HG02870 (cell line): ENCODE measurements around the gene BAIAP2L2.
"Not testable (repeated sequence)": the region's sequence is repeated elsewhere in the genome, so short reads cannot be mapped to it uniquely, and the experiment has no call there.

Source experiments
- ATAC-seq: cut with Tn5 transposase; IDR thresholded peaks from one replicate; pipeline ENCODE4 v1.9.1; 2021; ENCODE audit warnings: mild to moderate bottlenecking, moderate library complexity; ENCODE audit not compliant: unreplicated experiment

The BAIAP2L2 gene

GRCh38 chr22:38082986-38083710 is 27.3 kb downstream of the BAIAP2L2 start:
- ATAC-seq: no peak

GRCh38 chr22:38081941-38082828 is 28.3 kb downstream of the BAIAP2L2 start:
- no peak for ATAC-seq

GRCh38 chr22:38081636-38081940 is 28.9 kb downstream of the BAIAP2L2 start:
- ATAC-seq: no peak

DNA sequence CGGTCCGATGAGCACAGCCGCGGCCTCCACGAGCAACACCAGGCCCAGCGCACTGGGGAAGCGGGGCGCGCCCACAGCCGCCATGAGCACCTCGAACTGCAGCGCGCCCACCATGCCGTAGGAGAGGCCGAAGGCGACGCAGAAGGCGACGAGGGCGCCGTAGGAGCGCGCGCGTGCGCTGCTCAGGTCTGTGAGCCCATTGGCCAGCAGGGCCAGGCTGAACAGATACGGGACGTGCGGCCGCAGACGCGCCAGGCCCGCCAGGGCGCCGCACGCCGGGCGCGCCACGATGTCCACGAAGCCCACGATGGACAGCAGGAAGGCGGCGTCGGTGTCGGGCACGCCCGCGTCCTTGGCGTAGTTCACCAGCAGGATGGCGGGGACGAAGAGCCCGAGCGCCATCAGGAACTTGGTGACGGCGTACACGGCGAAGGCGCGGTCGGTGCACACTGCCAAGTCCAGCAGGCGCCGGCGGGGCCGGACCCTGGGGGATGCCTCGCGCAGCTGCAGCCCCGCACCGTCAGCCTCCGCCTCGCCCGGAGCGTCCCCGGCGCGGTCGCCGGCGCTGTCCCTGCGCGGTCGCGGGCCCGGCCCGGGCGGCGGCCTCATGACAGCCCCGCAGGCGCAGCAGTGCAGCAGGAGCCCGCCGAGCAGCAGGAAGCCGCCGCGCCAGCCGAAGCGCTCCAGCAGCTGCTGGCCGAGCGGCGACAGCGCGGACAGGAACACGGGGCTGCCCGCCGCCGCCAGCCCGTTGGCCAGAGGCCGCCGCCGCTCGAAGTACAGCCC is 29.4 kb downstream of the BAIAP2L2 start:
- ATAC-seq: no peak

DNA sequence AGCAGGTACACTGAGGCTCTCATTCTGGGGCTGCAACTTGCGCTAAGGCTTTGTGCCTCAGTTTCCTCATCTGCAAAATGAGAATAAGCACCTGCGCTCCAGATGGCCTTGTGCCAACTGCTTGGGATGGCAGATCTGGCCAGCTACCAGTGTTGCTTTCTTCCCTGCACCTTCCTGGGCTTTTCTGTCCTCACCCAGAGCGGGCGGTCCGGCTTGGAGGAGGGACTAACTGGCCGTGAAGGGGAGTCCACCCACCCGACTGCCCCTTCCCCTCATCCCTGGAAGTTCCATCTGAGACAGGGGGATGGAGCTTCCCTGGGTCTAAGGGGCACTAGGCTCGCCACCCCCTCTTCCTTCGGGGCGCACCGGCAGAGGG is 30.0 kb downstream of the BAIAP2L2 start:
- no peak for ATAC-seq

DNA sequence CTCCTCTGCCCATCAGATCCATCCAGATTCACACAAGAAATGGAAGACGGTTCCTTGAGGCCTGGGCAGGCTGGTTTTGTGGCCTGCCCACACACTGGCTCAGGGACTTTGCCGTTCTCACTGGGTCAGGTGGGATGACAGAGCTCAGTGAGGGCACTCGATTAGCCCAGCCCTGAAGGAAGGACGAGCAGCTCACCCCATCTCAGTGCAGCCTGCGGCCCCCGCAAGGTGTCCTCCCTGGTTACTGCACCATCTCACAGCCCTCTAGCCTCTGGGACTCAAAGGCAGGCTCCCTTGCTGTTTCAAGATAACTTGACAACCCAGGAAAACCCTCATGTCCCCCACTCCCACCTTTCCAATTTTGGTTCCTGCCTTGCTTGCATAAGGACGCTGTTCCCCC is 30.7 kb downstream of the BAIAP2L2 start:
- ATAC-seq: no peak

GRCh38 chr22:38079208-38079607 is 31.3 kb downstream of the BAIAP2L2 start:
- not testable (repeated sequence) for ATAC-seq

DNA sequence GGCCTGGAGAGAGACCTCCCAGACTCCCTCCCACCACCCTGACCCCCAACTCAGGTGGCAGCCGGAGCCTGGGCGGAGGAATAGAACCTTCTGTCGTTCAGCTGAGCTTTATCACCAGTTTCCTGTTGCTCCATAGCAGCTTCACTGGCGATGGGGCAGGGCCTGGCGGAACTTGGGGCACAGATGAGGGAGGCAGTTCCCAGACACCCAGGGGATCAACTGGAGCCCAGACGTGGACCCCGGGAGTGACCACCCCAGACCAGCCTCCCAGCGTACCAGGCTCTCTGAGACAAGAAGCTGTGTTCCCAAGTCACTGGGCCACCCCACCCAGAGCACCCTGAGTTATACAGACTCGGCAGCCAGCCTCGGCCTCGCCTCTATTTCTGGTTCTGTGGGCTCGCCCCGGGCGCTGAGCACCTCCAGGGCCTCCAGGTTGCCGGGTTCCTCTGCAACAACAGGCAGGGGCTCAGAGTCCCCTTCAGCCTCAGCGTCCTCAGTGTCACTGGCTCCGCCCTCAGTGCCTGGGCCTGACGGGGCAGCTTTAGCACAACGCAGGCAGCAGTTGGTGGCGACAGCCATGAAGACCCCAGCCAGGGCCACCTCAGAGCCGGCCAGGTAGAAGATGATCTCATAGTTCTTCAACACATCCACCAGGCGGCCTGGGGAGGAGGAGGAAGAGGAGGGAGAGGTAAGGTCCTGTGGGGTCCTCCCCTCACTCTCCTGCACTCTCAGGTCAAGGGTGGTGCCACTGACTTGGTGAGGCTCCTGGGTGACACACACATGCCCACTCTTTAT is 32.2 kb downstream of the BAIAP2L2 start:
- ATAC-seq: no peak

GRCh38 chr22:38077595-38077994 is 32.9 kb downstream of the BAIAP2L2 start:
- no peak for ATAC-seq

GRCh38 chr22:38077096-38077495 is 33.4 kb downstream of the BAIAP2L2 start:
- ATAC-seq: no peak

DNA sequence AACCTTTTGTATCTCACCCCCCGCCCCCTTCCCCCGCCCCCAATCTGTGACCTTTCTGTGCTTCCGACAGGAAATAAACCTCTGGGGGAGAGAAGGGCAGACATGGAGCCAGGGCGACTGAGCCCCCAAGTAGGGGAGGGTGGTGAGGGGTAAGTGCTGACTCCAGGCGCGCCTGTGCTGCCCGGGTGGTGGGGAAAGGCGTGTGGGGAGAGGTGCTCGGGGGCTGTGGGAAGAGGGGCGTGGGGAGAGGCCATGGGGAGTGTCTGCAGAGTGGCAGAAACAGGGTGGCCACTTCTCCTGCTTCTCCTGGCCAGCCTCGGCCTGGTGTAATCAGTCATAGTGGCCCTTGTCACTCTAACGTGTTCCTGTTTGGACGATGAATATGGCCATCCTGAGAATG is 34.5 kb downstream of the BAIAP2L2 start:
- ATAC-seq: no peak

DNA sequence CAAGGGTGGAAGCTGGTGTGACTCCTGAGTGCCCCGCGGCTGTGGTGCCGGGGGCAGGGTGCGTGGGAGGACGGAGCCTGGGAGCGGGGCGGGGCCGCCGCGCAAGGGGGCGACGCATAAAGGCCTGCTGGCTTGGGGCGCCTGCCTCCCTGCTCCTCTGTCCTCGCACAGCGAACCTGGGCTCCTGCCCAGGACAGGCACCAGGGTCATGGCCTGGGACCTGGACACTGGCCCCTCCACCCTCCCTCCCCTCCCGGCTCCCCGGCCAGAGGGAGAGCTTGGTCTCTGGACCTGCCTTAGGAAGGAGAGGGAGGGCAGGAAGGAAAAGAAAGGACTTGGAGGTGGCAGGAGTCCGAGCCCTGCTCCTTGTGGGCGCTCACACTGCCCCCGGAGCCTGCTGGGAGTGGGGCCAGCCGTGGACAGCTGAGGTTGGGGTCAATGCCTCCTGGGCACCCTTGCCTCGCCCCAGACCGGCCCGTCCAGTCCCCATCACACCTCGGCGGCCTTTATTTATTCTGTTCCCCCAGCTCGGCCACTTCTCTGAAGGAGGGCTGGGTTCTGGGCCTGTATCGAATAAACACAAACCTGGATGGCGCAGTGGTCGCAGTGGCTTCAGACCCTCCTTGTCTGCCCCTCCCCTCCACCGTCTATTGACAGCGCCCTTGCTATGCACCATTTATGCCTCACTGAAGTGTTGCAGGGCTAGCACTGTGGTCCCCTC is 35.2 kb downstream of the BAIAP2L2 start:
- no peak for ATAC-seq

DNA sequence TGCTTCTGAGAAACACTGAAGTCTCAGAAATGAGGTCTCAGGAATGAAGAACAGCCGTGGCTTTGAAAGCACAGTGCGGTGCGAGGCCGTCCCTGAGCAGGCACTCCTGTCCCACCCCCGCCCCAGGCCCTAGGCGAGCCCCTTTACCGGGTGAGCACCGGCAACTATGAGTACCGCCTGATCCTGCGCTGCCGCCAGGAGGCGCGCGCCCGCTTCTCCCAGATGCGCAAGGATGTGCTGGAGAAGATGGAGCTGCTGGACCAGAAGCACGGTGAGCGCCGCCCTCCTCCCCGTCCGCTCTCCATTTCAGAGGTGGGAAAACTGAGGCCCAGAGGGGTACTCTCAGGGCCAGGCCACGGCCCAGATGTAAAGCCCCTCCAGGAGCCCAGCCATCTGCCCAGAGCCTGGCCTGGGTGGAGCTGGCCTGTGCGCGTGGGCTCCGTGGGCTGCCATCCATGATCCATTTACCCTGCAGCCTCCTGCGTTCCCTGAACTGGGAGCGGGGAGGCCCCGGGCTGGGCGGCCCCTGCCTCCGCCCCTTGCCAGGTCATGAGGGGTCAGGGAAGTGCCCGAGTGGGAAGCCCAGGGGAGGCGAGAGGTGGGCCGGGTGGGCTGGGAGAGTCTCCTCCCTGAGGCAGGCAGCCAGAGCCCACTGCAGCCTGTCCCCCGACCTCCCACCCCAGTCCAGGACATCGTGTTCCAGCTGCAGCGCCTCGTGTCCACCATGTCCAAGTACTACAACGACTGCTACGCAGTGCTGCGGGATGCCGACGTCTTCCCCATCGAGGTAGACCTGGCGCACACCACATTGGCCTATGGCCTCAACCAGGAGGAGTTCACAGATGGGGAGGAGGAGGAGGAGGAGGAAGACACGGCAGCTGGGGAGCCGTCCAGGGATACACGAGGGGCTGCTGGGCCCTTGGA is 36.0 kb downstream of the BAIAP2L2 start:
- no peak for ATAC-seq

- no peak for ATAC-seq
Measured at GRCh38 chr22:38073150-38074130, 37.0 kb downstream of the BAIAP2L2 start.

DNA sequence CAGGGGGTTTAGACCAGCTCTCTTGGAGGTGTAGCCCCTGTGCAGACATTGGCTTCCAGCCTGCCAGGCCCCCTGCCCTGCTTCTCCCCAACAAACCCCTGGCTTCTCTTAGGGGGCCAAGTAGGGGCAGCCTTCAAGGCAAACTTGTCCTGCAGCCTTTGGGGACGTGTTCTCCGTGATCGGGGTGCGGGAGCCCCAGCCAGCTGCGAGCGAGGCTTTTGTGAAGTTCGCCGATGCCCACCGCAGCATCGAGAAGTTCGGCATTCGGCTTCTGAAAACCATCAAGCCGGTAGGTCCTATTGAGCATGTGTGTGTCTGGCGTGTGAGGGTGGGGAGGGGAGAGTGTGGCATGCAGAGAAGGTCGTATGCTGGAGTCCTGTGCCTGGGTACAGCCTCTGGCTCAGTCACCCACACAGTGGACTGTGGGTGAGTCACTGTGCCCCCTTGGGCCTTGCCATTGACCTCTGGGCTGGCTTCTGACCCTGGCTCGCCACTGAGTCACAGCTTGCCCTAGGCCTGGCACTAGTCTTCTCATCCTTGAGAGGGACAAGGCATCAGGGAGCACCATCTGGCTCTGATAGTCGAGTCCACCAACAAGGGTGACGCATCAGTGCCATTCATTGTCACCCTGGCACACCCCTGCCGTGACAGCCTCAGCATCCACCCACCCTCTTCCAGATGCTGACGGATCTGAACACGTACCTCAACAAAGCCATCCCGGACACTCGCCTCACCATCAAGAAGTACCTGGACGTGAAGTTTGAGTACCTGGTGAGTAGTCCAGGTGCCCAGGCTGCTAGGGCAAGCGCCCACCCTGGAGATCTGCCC is 37.9 kb downstream of the BAIAP2L2 start:
- no peak for ATAC-seq

DNA sequence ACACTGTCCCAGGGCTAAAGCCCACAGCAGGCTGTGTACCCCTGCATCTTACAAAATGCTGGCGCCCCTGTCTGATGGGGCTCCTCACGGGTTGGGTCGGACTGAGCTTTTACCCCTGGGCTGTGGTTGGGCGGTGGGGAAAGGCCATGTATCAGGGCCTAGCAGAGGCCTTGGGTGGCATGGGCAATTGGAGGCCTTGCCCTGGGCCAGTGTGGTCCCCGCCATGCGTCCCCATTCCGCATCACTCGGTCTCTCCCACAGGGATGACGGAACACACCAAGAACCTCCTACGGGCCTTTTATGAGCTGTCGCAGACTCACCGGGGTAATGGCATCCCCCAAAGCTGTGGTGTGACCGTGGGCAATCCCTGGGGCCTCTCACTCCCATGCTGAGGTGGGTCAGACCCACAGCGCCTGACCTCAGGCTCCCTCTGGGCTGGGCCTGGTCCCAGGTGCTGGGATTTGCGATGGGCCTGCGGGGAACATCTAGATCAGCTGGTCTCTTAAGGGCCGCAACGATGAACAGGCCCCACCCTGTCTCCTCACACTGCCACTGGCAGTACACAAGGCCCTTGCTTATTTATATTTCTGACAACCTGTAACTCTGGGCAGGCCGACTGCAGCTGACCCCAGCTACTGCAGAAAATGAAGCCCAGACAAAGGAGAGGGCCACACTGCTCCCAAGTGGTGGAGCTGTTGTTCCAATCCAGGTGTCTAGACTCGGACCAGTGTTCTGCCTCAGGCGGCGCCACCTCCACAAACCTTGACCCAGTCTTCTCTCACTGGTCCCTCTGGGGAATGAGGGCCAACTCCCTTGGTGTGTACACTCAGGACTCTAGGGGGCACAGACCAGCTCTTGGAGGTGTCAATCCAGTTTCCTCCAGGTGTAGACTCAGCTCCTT is 38.8 kb downstream of the BAIAP2L2 start:
- no peak for ATAC-seq
